Astrocyte of the spinal cord (primary cell): ENCODE data around the gene CACNB4.

Source experiments
- DNase-seq: peaks from one replicate; pipeline ENCODE4 v3.0.0; 2011; ENCODE audit warnings: low read depth, low spot score
- H3K4me3 ChIP-seq: 2 replicates; pipeline ENCODE4 v1.5.1; 2011; ENCODE audit warnings: low read depth, mild to moderate bottlenecking, low read length, moderate library complexity
- in situ Hi-C: cut with HindIII; loops from 2 replicates; pipeline ENCODE4 v1.10.0; 2017; ENCODE audit warnings: low sequenced_read_pairs
- TF ChIP-seq, protein P1 (sequence below): IDR thresholded peaks from 2 replicates; pipeline ENCODE4 v1.5.1; 2012; ENCODE audit warnings: low read depth, mild to moderate bottlenecking, low read length, inconsistent platforms

The CACNB4 gene

DNA sequence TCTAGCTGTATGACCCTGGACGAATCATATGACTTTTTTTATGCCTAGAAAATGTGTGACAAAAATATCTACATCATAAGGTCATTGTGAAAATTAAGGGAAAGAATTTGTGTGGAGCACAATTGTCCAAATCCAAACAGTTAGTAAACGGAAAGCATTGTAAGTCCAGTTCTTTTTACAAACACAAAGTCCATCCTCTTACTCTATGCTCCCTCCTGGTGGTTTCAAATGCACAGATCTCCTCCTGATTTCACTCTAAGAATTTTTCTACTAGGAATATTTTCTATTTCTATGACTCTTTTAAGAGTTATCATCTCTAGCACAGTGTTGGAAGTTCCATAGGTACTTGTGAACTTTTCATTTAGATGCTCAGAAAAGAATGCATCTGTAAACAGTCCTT is 145.4 kb downstream of the CACNB4 start:
- in situ Hi-C loops, result no loop called here
- no peak for DNase-seq
- no peak overlapping the region for H3K4me3 ChIP-seq
- TF ChIP-seq, protein P1, sequence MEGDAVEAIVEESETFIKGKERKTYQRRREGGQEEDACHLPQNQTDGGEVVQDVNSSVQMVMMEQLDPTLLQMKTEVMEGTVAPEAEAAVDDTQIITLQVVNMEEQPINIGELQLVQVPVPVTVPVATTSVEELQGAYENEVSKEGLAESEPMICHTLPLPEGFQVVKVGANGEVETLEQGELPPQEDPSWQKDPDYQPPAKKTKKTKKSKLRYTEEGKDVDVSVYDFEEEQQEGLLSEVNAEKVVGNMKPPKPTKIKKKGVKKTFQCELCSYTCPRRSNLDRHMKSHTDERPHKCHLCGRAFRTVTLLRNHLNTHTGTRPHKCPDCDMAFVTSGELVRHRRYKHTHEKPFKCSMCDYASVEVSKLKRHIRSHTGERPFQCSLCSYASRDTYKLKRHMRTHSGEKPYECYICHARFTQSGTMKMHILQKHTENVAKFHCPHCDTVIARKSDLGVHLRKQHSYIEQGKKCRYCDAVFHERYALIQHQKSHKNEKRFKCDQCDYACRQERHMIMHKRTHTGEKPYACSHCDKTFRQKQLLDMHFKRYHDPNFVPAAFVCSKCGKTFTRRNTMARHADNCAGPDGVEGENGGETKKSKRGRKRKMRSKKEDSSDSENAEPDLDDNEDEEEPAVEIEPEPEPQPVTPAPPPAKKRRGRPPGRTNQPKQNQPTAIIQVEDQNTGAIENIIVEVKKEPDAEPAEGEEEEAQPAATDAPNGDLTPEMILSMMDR, result no peak

DNA sequence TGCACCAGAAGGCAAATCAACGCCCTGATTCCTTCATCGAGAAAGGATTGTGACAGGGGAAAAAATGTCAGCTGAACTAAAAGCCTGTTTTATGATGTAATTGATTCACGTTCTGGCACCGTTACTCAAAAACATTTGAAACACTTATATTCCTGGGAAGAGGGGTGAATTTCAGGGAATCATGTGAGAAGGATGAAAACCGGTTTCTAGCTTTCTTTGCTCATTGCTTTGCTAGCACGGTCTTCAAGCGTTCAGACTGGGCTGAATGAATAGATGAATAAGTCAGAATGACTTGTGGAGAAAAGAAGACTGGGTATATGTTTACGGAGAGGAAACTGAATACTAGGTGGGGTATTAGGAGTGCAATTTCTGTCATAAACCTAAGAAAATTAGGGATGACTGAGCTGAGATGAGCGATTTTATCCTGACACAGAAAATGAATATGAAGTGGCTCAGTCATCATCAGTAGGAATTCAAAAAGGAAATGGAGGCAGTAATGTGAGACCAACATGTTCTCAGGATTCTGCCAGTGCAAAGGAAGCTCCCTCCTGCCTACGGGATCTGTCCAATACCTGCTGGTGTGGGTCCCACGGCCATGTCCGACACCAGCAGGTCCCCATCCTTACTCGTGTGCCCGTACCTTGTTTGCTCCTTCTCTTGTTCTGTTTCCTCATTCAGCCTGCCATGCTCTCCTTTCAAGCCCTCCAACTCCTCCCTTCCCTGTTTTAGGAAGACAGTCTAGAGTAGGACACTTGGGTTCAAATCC is 146.0 kb downstream of the CACNB4 start:
- no peak overlapping the region for H3K4me3 ChIP-seq
- TF ChIP-seq, protein P1, result no peak
- DNase-seq, result no peak
- in situ Hi-C loops, result no loop called here

DNA sequence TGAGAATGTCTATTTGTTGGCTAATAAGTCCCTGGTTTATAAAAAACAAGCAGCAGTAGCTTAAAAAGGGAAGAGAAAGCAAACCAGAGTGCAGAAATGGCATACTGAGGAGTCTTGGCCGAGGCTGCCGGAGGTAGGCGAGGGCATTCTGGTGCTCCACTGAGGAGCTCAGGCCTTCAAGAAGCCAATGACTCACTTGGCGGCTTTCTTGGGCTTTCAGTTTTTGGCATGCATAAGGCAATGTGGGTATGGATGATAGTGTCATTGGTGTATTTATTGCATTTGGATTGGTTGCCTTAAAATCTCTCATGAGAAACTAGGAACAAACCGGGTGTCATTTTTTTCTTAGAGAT is 151.1 kb downstream of the CACNB4 start:
- TF ChIP-seq, protein P1, result no peak
- H3K4me3 ChIP-seq, result no peak overlapping the region
- peak; percentile 5 for DNase-seq
- in situ Hi-C loops, result no loop called here

DNA sequence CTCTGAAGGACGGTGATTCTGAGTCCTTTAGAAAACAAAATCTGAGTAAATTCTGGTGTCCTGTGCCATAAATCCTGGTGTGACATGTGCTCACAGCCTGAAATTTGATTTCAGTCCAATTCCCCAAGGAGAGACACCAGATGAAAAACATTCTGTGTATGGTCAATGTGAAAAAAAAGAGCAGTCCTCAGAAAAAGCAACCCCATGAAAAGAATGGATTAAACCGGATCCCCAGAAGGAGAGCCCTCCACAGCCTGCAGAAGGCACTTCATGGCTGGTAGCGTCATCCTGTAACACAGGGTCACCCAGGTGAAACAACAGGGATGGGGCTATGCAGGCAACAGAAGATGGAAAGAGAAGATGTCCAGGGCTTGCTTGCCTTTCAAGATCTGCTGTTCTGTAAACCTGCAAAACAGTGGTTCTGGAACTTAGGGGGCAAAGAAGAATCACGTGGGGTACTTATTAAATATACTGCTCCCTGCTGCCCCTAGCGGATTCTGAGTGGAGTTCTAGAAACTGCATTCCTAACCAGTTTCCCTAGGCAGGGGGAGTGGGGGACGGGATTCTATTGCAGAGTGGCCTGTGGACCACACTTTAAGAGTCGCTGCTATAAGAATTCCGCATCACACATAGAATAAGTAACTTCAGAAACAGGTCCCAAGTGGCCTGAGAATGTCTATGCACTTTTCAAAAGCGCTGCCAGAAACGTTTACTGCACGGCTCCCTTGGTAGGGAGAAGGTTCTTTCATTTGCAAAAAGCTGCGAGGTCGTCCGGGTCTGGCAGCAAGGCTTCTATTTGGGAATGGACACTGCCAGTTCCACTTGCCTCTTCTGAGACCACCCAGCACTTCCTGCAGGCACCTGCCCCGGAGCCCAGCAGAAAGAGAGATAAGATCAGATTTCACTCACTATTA is 151.7 kb downstream of the CACNB4 start:
- in situ Hi-C loops, result no loop called here
- TF ChIP-seq, protein P1, result peak; percentile 55
- DNase-seq, result peak; percentile 3
- no peak overlapping the region for H3K4me3 ChIP-seq

DNA sequence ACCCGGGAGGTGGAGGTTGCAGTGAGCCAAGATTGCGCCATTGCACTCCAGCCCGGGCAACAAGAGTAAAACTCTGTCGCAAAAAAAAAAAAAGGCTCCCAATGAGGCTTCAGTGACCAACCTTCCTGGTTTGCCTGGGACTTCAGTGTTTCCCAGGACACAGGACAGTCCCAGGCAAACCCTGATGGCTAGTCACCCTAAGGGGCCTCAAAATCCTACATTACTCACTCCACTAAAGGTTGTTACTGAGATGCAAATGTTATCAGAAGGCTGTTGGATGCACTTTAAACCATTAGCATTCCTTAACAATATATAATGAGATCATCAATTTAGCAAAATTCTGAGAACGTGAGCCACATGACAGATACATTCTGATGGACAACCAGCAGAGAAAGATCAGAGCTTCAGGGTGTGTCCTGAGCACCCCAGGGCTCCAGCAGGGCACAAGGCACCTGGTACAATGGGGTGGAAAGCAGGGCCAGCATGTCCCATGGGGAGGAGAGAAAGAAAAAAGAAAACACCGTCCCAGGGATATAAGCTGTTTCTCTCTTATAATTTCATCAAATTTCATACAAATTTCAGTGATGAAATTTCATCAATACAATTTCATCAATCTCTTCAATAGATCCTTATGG is 152.5 kb downstream of the CACNB4 start:
- in situ Hi-C loops, result no loop called here
- TF ChIP-seq, protein P1, result no peak
- no peak overlapping the region for H3K4me3 ChIP-seq
- no peak for DNase-seq

DNA sequence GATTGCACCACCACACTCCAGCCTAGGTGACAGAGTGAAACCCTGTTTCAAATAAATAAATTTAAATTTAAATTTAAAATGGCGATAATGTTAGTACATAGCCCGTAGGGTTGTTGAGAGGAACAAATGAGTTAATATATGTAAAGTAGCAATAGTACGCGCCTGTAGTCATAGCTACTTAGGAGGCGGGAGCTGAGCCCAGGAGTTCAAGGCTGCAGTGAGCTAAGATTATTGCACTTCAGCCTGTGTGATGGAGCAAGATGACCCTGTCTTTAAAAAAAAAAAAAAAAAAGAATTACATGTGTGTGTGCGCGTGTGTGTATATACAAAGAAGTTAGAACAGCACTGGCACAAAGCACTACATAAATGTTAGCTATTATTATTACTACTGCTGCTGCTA is 153.2 kb downstream of the CACNB4 start:
- in situ Hi-C loops, result no loop called here

More for the DNA sequence above, 153.2 kb downstream of the CACNB4 start:
- no peak overlapping the region for H3K4me3 ChIP-seq
- no peak for DNase-seq
- TF ChIP-seq, protein P1, result no peak
